RWPE2 (cell line): ENCODE results near the gene AKAP9.

Source experiments
- ATAC-seq: fragments of 200-7000 bp; cut with Tn5 transposase; 3 replicates; pipeline ENCODE4 v1.9.1; 2021; ENCODE audit warnings: low read depth
- DNase-seq: peaks from one replicate; pipeline ENCODE4 v3.0.0-alpha.2; 2020; ENCODE audit warnings: low spot score
- H3K27ac ChIP-seq: fragments of 450-650 bp; 2 replicates; pipeline ENCODE4 v1.5.1; 2017; ENCODE audit warnings: mild to moderate bottlenecking; ENCODE audit not compliant: poor library complexity, severe bottlenecking
- H3K27me3 ChIP-seq: fragments of 250-450 bp; sonication (Bioruptor Pico); 2 replicates; pipeline ENCODE4 v1.5.1; 2021; ENCODE audit warnings: mild to moderate bottlenecking, moderate library complexity; ENCODE audit not compliant: insufficient read depth, poor library complexity, severe bottlenecking
- H3K36me3 ChIP-seq: fragments of 250-450 bp; sonication (Bioruptor Pico); 2 replicates; pipeline ENCODE4 v1.5.1; 2020; ENCODE audit warnings: low read depth, mild to moderate bottlenecking, moderate library complexity
- H3K4me1 ChIP-seq: fragments of 250-450 bp; sonication (Bioruptor Pico); 2 replicates; pipeline ENCODE4 v1.5.1; 2021; ENCODE audit warnings: mild to moderate bottlenecking, moderate library complexity; ENCODE audit not compliant: insufficient read depth, poor library complexity, severe bottlenecking
- H3K4me3 ChIP-seq: fragments of 250-450 bp; sonication (Bioruptor Pico); 2 replicates; pipeline ENCODE4 v1.5.1; 2021; ENCODE audit warnings: mild to moderate bottlenecking, moderate library complexity; ENCODE audit not compliant: severe bottlenecking
- H3K9me3 ChIP-seq: fragments of 250-450 bp; sonication (Bioruptor Pico); 2 replicates; pipeline ENCODE4 v1.5.1; 2021; ENCODE audit warnings: mild to moderate bottlenecking, moderate library complexity; ENCODE audit not compliant: severe bottlenecking
- TF ChIP-seq, protein P1 (sequence below): fragments of 450-650 bp; IDR thresholded peaks from one replicate; pipeline ENCODE4 v1.5.1; 2017; ENCODE audit warnings: mild to moderate bottlenecking, moderate library complexity; ENCODE audit not compliant: poor library complexity, severe bottlenecking

AKAP9 gene

GRCh38 chr7:92044148-92044547 lies 103.5 kb downstream of the AKAP9 start:
- DNase-seq (no peak), ATAC-seq (no peak)
- H3K27ac ChIP-seq = no peak overlapping the region
- H3K27me3 ChIP-seq = no peaks in the 10 kb centered on the region
- H3K9me3 ChIP-seq = no peaks in the 10 kb centered on the region
- peaks cover 9% of the 10 kb centered on the region for H3K4me1 ChIP-seq
- no peak overlapping the region for H3K4me3 ChIP-seq
- TF ChIP-seq, protein P1, sequence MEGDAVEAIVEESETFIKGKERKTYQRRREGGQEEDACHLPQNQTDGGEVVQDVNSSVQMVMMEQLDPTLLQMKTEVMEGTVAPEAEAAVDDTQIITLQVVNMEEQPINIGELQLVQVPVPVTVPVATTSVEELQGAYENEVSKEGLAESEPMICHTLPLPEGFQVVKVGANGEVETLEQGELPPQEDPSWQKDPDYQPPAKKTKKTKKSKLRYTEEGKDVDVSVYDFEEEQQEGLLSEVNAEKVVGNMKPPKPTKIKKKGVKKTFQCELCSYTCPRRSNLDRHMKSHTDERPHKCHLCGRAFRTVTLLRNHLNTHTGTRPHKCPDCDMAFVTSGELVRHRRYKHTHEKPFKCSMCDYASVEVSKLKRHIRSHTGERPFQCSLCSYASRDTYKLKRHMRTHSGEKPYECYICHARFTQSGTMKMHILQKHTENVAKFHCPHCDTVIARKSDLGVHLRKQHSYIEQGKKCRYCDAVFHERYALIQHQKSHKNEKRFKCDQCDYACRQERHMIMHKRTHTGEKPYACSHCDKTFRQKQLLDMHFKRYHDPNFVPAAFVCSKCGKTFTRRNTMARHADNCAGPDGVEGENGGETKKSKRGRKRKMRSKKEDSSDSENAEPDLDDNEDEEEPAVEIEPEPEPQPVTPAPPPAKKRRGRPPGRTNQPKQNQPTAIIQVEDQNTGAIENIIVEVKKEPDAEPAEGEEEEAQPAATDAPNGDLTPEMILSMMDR = no peak
- peaks cover 48% of the 10 kb centered on the region for H3K36me3 ChIP-seq

DNA sequence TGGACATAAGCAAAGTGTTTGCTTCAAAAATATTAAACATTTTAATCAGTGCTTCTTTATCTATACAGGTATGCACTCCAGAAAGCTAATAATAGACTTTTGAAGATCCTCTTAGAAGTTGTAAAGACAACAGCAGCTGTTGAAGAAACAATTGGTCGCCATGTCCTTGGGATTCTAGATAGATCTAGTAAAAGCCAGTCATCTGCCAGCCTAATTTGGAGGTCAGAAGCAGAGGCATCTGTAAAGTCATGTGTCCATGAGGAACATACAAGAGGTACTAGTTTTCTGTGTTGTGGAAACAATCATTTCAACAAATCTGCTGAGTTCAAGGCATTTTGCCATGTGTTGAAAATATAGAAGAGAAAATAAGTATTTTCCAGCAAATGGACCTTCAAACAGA lies 104.3 kb downstream of the AKAP9 start:
- peaks cover 9% of the 10 kb centered on the region for H3K4me1 ChIP-seq

DNA sequence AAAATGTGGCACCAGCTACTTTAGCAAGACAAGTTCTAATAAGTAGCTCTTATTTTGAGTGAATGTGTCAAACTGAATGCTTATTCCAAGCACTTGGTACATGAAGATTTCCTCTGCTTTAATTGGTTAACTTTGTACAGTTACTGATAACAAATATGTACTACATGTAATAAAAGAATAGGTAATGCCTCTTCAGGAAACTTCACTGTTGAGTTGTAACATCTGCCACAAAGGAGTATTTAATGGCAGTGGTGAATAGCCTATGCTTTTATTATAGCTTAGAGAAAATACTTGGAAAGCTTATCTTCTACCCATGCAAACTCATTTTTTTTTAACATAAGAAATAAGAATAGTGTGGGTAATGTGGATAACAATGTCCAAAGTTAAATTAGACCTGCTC lies 111.0 kb downstream of the AKAP9 start:
- ATAC-seq = no peak
- TF ChIP-seq, protein P1 = no peak
- H3K36me3 ChIP-seq = peaks cover 19% of the 10 kb centered on the region

More for the DNA sequence above, 104.3 kb downstream of the AKAP9 start:
- DNase-seq (no peak), ATAC-seq (no peak)
- no peaks in the 10 kb centered on the region for H3K27me3 ChIP-seq
- TF ChIP-seq, protein P1 = no peak
- H3K27ac ChIP-seq = no peak overlapping the region
- H3K36me3 ChIP-seq = peaks cover 46% of the 10 kb centered on the region
- no peak overlapping the region for H3K4me3 ChIP-seq
- no peaks in the 10 kb centered on the region for H3K9me3 ChIP-seq

GRCh38 chr7:92052159-92052558 lies 111.5 kb downstream of the AKAP9 start:
- TF ChIP-seq, protein P1 = no peak
- Histone ChIP-seq H3K4me3 (no peak overlapping the region), H3K4me1 (peaks cover 25% of the 10 kb centered on the region), H3K9me3 (no peaks in the 10 kb centered on the region), H3K27me3 (no peaks in the 10 kb centered on the region), H3K36me3 (peaks cover 17% of the 10 kb centered on the region), H3K27ac (no peak overlapping the region)
- ATAC-seq = no peak
- DNase-seq = no peak

More for the DNA sequence above, 111.0 kb downstream of the AKAP9 start:
- Histone ChIP-seq H3K27ac (no peak overlapping the region), H3K4me3 (no peak overlapping the region), H3K27me3 (no peaks in the 10 kb centered on the region), H3K9me3 (no peaks in the 10 kb centered on the region), H3K4me1 (peaks cover 20% of the 10 kb centered on the region)
- no peak for DNase-seq

- no peaks in the 10 kb centered on the region for H3K9me3 ChIP-seq
- H3K36me3 ChIP-seq = peaks cover 15% of the 10 kb centered on the region
- H3K27ac ChIP-seq = no peak overlapping the region
- TF ChIP-seq, protein P1 = no peak
- H3K4me3 ChIP-seq = no peak overlapping the region
- peaks cover 29% of the 10 kb centered on the region for H3K4me1 ChIP-seq
- H3K27me3 ChIP-seq = no peaks in the 10 kb centered on the region
- ATAC-seq (no peak), DNase-seq (no peak)
Observed at GRCh38 chr7:92052684-92053083, 112.0 kb downstream of the AKAP9 start.
